Transverse colon (tissue), 4 donors: ENCODE measurements around the gene CBX2.

Source experiments
- CTCF ChIP-seq, 5 experiments: fragments of 200-600 bp in 3 of 5; fragments of 450-650 bp in 2 of 5; sonication (generic) in 3 of 5; IDR thresholded peaks; 1 replicate in 2 of 5; 2 replicates in 3 of 5; pipeline ENCODE4 v1.5.1; 2016 to 2017; ENCODE audit warnings: antibody characterized with exemption in 5 of 5, inconsistent platforms in 3 of 5, mild to moderate bottlenecking in 2 of 5, moderate library complexity in 1 of 5
- EP300 ChIP-seq: sonication (generic); formaldehyde crosslinking; IDR thresholded peaks from one replicate; pipeline ENCODE4 v1.6.1; 2017; ENCODE audit warnings: antibody characterized with exemption, low read depth
- POLR2A ChIP-seq: fragments of 450-650 bp; IDR thresholded peaks from one replicate; pipeline ENCODE4 v1.6.1; 2016; ENCODE audit warnings: antibody characterized with exemption, mild to moderate bottlenecking, moderate library complexity
- POLR2AphosphoS5 ChIP-seq, 3 donors: sonication (generic); formaldehyde crosslinking; IDR thresholded peaks; one replicate each; pipeline ENCODE4 v1.6.1; 2016; ENCODE audit warnings: antibody characterized with exemption in 3 of 3

- no peak for TF ChIP-seq POLR2A
- TF ChIP-seq CTCF (IDR thresholded peaks at IDR 0.05) = no peak
- no peak for TF ChIP-seq POLR2AphosphoS5 (IDR thresholded peaks at IDR 0.05)
- TF ChIP-seq EP300 = no peak
Observed at GRCh38 chr17:79832218-79833109, 54.5 kb downstream of the CBX2 start.
